ENCODE data around the gene CFAP119.

DNA sequence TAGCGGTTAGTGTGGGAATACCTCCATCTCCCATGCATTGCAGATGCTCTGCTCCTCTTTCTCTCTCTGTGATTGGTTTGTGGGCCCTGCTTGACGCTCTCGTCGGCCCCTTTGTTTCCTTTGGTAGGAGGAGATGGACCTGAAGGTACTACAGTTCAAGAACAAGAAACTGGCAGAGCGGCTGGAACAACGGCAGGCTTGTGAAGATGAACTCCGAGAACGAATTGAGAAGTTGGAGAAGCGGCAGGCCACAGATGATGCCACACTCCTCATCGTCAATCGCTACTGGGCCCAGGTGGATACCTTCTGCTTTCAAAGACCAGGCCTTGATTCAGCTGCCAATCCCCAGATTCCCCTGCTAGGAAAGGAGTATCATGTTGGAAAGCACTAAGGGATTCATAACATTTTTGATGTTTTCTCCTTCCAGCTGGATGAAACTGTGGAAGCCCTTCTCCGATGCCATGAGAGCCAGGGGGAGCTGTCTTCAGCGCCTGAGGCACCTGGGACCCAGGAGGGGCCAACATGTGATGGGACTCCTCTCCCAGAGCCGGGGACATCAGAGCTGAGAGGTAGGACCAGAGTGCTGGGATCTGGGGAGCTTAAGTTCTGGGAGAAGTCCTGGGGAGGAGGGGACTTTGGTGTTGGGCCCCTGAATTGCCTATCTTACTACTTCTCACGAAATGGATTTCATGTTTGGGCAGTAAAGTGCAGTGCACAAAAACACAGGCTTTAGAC lies 1.3 kb upstream of the CFAP119 start:
- TF ChIP-seq, protein P1, sequence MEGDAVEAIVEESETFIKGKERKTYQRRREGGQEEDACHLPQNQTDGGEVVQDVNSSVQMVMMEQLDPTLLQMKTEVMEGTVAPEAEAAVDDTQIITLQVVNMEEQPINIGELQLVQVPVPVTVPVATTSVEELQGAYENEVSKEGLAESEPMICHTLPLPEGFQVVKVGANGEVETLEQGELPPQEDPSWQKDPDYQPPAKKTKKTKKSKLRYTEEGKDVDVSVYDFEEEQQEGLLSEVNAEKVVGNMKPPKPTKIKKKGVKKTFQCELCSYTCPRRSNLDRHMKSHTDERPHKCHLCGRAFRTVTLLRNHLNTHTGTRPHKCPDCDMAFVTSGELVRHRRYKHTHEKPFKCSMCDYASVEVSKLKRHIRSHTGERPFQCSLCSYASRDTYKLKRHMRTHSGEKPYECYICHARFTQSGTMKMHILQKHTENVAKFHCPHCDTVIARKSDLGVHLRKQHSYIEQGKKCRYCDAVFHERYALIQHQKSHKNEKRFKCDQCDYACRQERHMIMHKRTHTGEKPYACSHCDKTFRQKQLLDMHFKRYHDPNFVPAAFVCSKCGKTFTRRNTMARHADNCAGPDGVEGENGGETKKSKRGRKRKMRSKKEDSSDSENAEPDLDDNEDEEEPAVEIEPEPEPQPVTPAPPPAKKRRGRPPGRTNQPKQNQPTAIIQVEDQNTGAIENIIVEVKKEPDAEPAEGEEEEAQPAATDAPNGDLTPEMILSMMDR (conservative IDR thresholded peaks at IDR 0.05; ENCODE audit: low read depth, low read length), result no peak
- no peak for TF ChIP-seq EZH2 (IDR thresholded peaks at IDR 0.05; ENCODE audit: low read length, unreplicated experiment)
- no peak for TF ChIP-seq EZH2phosphoT487 (IDR thresholded peaks at IDR 0.05; ENCODE audit: borderline replicate concordance, low read length)
